Activated CD4-positive, alpha-beta T cell treated with anti-CD3 and anti-CD28 coated beads for 48 hours (primary cell): ENCODE measurements around the gene RNASE11.
"Not testable (repeated sequence)": the region's sequence is repeated elsewhere in the genome, so short reads cannot be mapped to it uniquely, and the experiment has no call there.

Experiments
- DNase-seq: peaks from one replicate; pipeline ENCODE4 v3.0.0-alpha.2; 2020

RNASE11 gene

GRCh38 chr14:20578325-20578724 lies 9.5 kb downstream of the RNASE11 start:
- no peak for DNase-seq

GRCh38 chr14:20572382-20572990 lies 15.3 kb downstream of the RNASE11 start:
- DNase-seq: not testable (repeated sequence)

- DNase-seq: not testable (repeated sequence)
Observed at GRCh38 chr14:20570720-20571119, 17.1 kb downstream of the RNASE11 start.

GRCh38 chr14:20569865-20570264 lies 17.9 kb downstream of the RNASE11 start:
- not testable (repeated sequence) for DNase-seq

GRCh38 chr14:20569066-20569465 lies 18.7 kb downstream of the RNASE11 start:
- DNase-seq: no peak

- no peak for DNase-seq
Observed at GRCh38 chr14:20568393-20568792, 19.4 kb downstream of the RNASE11 start.

GRCh38 chr14:20567199-20567598 lies 20.6 kb downstream of the RNASE11 start:
- DNase-seq: not testable (repeated sequence)

- no peak for DNase-seq
Observed at GRCh38 chr14:20564501-20564997, 23.3 kb downstream of the RNASE11 start.

- DNase-seq: no peak
Observed at GRCh38 chr14:20563971-20564370, 23.8 kb downstream of the RNASE11 start.

GRCh38 chr14:20560961-20561360 lies 26.8 kb downstream of the RNASE11 start, which contains the start of gene RNASE9:
Gene RNASE9 (minus strand): TSS chr14:20561047.
- no peak for DNase-seq

- no peak for DNase-seq
Observed at GRCh38 chr14:20559461-20559904, 28.3 kb downstream of the RNASE11 start.

- no peak for DNase-seq
Observed at GRCh38 chr14:20557212-20557542, 30.6 kb downstream of the RNASE11 start.

- no peak for DNase-seq
Observed at GRCh38 chr14:20556500-20557211, 31.1 kb downstream of the RNASE11 start.

GRCh38 chr14:20555845-20556244 lies 32.0 kb downstream of the RNASE11 start:
- DNase-seq: no peak

- DNase-seq: no peak
Observed at GRCh38 chr14:20553024-20553423, 34.8 kb downstream of the RNASE11 start.

- DNase-seq: no peak
Observed at GRCh38 chr14:20551606-20552005, 36.2 kb downstream of the RNASE11 start.

GRCh38 chr14:20550926-20551325 lies 36.9 kb downstream of the RNASE11 start:
- no peak for DNase-seq

GRCh38 chr14:20548414-20549158 lies 39.2 kb downstream of the RNASE11 start:
- no peak for DNase-seq

- no peak for DNase-seq
Observed at GRCh38 chr14:20546877-20547276, 40.9 kb downstream of the RNASE11 start.

- DNase-seq: no peak
Observed at GRCh38 chr14:20539906-20540305, 47.9 kb downstream of the RNASE11 start.
